Lower lobe of right lung (tissue), 2 donors: ENCODE measurements around the gene URB2. TPM values are rescaled to one million over a fixed set of nuclear protein-coding genes. Genes with fewer than 3 reads are reported as not detected.

Experiments
- ATAC-seq, 2 donors: fragments of 200-7000 bp; cut with Tn5 transposase; one replicate each; pipeline ENCODE4 v1.9.1; 2020 to 2022; ENCODE audit warnings: mild to moderate bottlenecking in 2 of 2, moderate library complexity in 2 of 2
- DNase-seq: peaks from one replicate; pipeline ENCODE4 v3.0.0-alpha.2; 2020
- H3K27ac ChIP-seq: fragments of 200-600 bp; one replicate; pipeline ENCODE4 v1.8.0; 2022
- H3K27me3 ChIP-seq: fragments of 200-600 bp; one replicate; pipeline ENCODE4 v1.8.0; 2022; ENCODE audit warnings: low read depth
- H3K36me3 ChIP-seq: fragments of 200-600 bp; one replicate; pipeline ENCODE4 v1.8.0; 2022; ENCODE audit warnings: mild to moderate bottlenecking
- H3K4me1 ChIP-seq: fragments of 200-600 bp; one replicate; pipeline ENCODE4 v1.8.0; 2022
- H3K4me3 ChIP-seq: fragments of 200-600 bp; one replicate; pipeline ENCODE4 v1.8.0; 2022; ENCODE audit warnings: mild to moderate bottlenecking
- H3K9me3 ChIP-seq: fragments of 200-600 bp; one replicate; pipeline ENCODE4 v1.8.0; 2022
- intact Hi-C: fragments of 100-400 bp; cut with DNase I; formaldehyde crosslinking; loops from one replicate; pipeline ENCODE4 v1.11.0; 2022
- total RNA-seq: library from RNA; stranded (reverse); fragmentation: NEBNext Ultra II Directional; extraction: Animal tissue kit (Norgen Biotek cat#: 25700); gene quantifications from one replicate; pipeline ENCODE4 v1.2.1, GENCODE V29; 2021
- TF ChIP-seq, protein P1 (sequence below): fragments of 200-600 bp; IDR thresholded peaks from one replicate; pipeline ENCODE4 v1.8.0; 2022; ENCODE audit warnings: antibody characterized with exemption, mild to moderate bottlenecking
- donor health status: DM: no; HTN: yes; CAD: no; lungs with severe emphysema.

The URB2 gene
- total RNA-seq, 1 donor from 2014 or later = 5.8 TPM

DNA sequence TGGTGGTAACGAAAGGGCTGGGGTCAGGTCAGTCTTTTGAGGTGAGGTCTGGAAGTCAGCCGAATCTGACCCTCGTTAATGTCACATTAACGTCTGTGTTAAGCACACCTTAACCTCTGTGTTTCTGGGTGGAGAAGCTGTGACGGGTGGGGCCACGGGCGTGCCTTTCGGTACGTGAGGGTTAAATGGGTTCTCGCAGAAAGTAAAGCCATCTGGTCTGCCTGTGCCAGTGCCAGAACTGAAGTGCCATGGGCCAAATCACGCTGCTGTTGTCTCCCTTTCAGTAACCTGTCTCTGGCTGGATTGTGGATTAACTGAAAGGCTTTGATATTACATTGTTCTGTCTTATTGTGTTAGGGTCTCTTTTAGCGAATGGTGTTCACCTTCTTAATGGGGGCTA lies 14.4 kb downstream of the URB2 start:
- TF ChIP-seq, protein P1, sequence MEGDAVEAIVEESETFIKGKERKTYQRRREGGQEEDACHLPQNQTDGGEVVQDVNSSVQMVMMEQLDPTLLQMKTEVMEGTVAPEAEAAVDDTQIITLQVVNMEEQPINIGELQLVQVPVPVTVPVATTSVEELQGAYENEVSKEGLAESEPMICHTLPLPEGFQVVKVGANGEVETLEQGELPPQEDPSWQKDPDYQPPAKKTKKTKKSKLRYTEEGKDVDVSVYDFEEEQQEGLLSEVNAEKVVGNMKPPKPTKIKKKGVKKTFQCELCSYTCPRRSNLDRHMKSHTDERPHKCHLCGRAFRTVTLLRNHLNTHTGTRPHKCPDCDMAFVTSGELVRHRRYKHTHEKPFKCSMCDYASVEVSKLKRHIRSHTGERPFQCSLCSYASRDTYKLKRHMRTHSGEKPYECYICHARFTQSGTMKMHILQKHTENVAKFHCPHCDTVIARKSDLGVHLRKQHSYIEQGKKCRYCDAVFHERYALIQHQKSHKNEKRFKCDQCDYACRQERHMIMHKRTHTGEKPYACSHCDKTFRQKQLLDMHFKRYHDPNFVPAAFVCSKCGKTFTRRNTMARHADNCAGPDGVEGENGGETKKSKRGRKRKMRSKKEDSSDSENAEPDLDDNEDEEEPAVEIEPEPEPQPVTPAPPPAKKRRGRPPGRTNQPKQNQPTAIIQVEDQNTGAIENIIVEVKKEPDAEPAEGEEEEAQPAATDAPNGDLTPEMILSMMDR = no peak
- Histone ChIP-seq H3K4me1 (peaks cover 4% of the 10 kb centered on the region), H3K4me3 (no peak overlapping the region), H3K27me3 (no peaks in the 10 kb centered on the region), H3K27ac (no peak overlapping the region), H3K9me3 (no peaks in the 10 kb centered on the region), H3K36me3 (peaks cover 64% of the 10 kb centered on the region)
- ATAC-seq = no peak
- no peak for DNase-seq
- intact Hi-C loops = no loop called here

DNA sequence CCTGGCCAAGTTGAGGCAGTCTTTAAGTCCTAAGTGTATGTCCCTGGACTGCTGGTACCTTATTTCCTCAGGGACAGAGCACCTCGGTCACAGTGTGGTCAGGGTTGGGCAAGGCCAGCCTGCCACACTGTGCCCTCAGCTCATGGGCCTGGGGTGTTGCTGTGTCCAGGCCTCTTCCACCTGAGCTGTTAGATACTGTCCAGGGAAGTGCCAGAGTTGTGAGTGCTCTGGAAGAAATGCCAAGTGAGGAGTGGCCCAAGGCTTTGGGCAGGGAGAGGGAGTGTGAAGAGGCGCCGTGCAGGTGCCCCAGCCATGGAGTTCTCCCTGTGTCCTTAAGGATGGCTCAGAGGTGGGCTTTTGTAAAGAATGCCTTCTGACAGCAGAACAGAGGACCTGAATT lies 15.3 kb downstream of the URB2 start:
- no peaks in the 10 kb centered on the region for H3K9me3 ChIP-seq
- H3K27me3 ChIP-seq = no peaks in the 10 kb centered on the region
- no peak overlapping the region for H3K4me3 ChIP-seq
- no peak for DNase-seq
- intact Hi-C loops = no loop called here
- TF ChIP-seq, protein P1 = no peak
- peaks cover 4% of the 10 kb centered on the region for H3K4me1 ChIP-seq
- H3K27ac ChIP-seq = no peak overlapping the region
- ATAC-seq = no peak
- H3K36me3 ChIP-seq = peaks cover 64% of the 10 kb centered on the region

DNA sequence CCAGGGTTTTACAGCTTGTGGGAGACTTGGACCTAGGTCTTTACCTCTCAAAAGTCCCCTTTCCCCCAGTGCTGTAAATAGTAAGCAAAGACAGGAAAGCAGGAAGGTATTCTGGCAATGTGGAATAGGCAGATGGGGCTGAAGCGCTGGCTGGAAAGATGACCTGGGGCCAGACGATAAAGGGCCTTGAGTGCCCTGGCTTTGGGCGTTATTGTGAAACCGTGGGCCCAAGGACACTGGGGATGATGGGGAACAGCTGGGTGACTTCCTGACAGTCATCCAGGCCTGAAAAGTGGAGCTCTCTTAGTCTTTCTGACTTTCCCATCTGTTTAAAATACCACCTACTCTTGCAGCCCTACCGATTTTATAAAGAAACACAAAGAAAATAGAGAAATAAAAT lies 16.3 kb downstream of the URB2 start:
- no peak overlapping the region for H3K27ac ChIP-seq
- DNase-seq = no peak
- H3K27me3 ChIP-seq = no peaks in the 10 kb centered on the region
- peaks cover 4% of the 10 kb centered on the region for H3K4me1 ChIP-seq
- H3K4me3 ChIP-seq = no peak overlapping the region
- ATAC-seq = no peak
- H3K9me3 ChIP-seq = no peaks in the 10 kb centered on the region
- peaks cover 64% of the 10 kb centered on the region for H3K36me3 ChIP-seq
- TF ChIP-seq, protein P1 = no peak
- intact Hi-C loops = no loop called here

DNA sequence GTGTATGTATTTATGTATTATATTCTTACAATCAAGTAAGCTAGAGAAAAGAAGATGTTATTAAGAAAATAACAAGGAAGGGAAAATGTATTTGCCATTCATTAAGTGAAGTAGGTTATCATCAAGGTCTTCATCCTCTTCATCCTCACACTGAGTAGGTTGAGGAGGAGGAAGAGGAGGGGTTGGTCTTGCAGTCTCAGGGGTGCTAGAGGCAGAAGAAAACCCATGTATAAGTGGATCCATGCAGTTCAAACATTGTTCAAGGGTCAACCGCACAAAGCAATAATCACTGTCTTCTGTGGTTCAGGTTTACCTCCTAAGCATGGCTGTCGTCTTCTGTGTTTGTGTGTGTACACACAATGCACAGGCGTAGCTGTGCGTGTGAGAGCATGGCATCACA lies 16.9 kb downstream of the URB2 start:
- no peak overlapping the region for H3K27ac ChIP-seq
- no peaks in the 10 kb centered on the region for H3K27me3 ChIP-seq
- intact Hi-C loops = no loop called here
- H3K4me3 ChIP-seq = no peak overlapping the region
- DNase-seq (no peak), ATAC-seq (no peak)
- no peaks in the 10 kb centered on the region for H3K9me3 ChIP-seq
- H3K36me3 ChIP-seq = peaks cover 64% of the 10 kb centered on the region
- H3K4me1 ChIP-seq = peaks cover 4% of the 10 kb centered on the region
- TF ChIP-seq, protein P1 = no peak

DNA sequence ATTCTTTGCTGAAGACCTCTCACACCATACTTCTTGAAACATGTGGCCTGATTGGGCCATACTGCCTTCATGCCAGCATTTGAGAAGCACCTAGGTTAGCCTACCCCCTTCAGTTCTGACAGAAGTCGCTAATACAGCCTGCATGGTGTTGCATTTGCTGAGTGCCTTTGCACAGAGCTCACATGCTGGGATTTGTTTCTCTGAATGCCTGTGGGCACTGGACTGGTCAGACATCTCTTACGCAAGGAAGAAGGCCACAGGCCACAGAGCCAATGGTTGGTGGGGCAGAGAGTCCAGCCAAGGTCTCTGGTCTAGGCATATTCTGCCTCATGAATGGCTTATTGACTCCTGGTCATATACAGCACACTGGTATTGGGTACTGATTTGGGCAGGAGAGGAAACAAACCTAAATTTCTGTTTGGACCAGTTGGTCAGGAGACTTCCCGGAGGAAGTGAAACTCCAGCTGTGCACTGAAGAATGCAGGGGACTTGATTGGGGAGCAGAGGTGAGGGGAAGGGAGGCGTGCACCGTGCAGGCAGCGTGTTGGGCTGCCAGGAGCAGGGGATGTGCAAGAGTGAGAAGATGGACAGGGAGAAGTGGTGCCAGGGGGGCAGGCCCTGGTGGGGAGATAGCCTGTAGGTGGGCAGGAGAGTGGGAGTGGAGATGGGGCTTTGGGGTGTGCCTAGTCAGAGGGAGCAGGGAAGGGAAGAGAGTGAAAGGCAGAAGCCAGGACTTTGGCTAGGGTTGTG lies 18.1 kb downstream of the URB2 start:
- no peak overlapping the region for H3K27ac ChIP-seq
- H3K4me1 ChIP-seq = peaks cover 4% of the 10 kb centered on the region
- TF ChIP-seq, protein P1 = no peak
- H3K9me3 ChIP-seq = no peaks in the 10 kb centered on the region
- DNase-seq (peak; percentile 61), ATAC-seq (peak; percentile 49 to 64)
- H3K4me3 ChIP-seq = no peak overlapping the region
- no peaks in the 10 kb centered on the region for H3K27me3 ChIP-seq
- H3K36me3 ChIP-seq = peaks cover 67% of the 10 kb centered on the region
- intact Hi-C loops = no loop called here
